ENCODE measurements around the gene LYPLA2. TPM values are rescaled to one million over a fixed set of nuclear protein-coding genes. Genes with fewer than 3 reads are reported as not detected.

The LYPLA2 gene
- total and polyA plus RNA-seq, 2 donors (not counting 3 experiments of a cell fraction or from before 2014, with no cell fraction given) = 110 to 137 TPM

GRCh38 chr1:23809751-23810171 lies 18.8 kb downstream of the LYPLA2 start:
- FAIRE-seq (peak; percentile 78), DNase-seq (ENCODE audit: low read depth, low spot score) (peak; percentile 74)
- CTCF ChIA-PET = interaction anchor here (0.6 to 4.0 kb wide), 16 partner anchors 9 to 219 kb away, joined by 3 to 28 read pairs (median 8); partner anchors contain the start of genes GALE and HMGCL
- dilution Hi-C loops (cut with MboI; ENCODE audit: extremely low pct_ligation_motif_present, low sequenced_read_pairs) (no loop called here), intact Hi-C loops (cut with micrococcal nuclease) (loop anchor here (1.0 to 5.0 kb wide), 7 partner anchors 16 to 303 kb away; partner anchors contain the start of genes FUCA1, HMGCL, MYOM3 and PNRC2)
- Histone ChIP-seq H3K9me3 (replicated peaks; ENCODE audit: control insufficient read depth, insufficient read depth, low read length) (no peaks in the 10 kb centered on the region), H3K79me2 (ENCODE audit: control insufficient read depth, insufficient read depth, low read length) (no peaks in the 10 kb centered on the region), H3K4me1 (ENCODE audit: control insufficient read depth, extremely low read depth, insufficient read depth, low read length) (no peaks in the 10 kb centered on the region), H3K27me3 (ENCODE audit: control insufficient read depth in 2 of 2, insufficient read depth in 2 of 2, low read length in 2 of 2) (no peaks in the 10 kb centered on the region), H4K20me1 (replicated peaks; ENCODE audit: control insufficient read depth, extremely low read depth, insufficient read depth, low read length) (no peaks in the 10 kb centered on the region), H3K27ac (ENCODE audit: insufficient read depth, low read depth, low read length) (no peak overlapping the region), H3K9me1 (replicated peaks; ENCODE audit: control insufficient read depth, extremely low read depth, insufficient read depth, low read length) (no peaks in the 10 kb centered on the region), H3K4me2 (ENCODE audit: insufficient read depth, low read length) (no peak overlapping the region), H3K36me3 (ENCODE audit: control insufficient read depth in 2 of 2, extremely low read depth in 1 of 2, insufficient read depth in 2 of 2, low read length in 2 of 2) (peaks cover 0 to 4% of the 10 kb centered on the region in 2 experiments), H3K9ac (replicated peaks; ENCODE audit: extremely low read depth, insufficient read depth, low read length) (no peak overlapping the region), H2AFZ (ENCODE audit: low read depth, low read length) (no peak overlapping the region), H3K4me3 (replicated peaks in 1 of 3; ENCODE audit: insufficient read depth in 1 of 3, low read depth in 1 of 3, low read length in 3 of 3) (no peak overlapping the region)
- POLR2A ChIA-PET = no interaction called here
- TF ChIP-seq POLR2AphosphoS5 (IDR thresholded peaks at IDR 0.05; ENCODE audit: insufficient read depth, low read depth, low read length) (no peak), CTCF (IDR thresholded peaks at IDR 0.05; ENCODE audit: extremely low read depth in 1 of 2, insufficient read depth in 1 of 2, low read depth in 1 of 2, low read length in 2 of 2) (peak; percentile 88 to 91), JUN (IDR thresholded peaks at IDR 0.05; ENCODE audit: borderline replicate concordance, insufficient read depth, insufficient read length, low read depth) (peak; percentile 44)
- no TSS peak for BruUV-seq (replicated peaks)
